Measurements from ENCODE around the gene MINDY4. TPM values are rescaled to one million over a fixed set of nuclear protein-coding genes. Genes with fewer than 3 reads are reported as not detected.

Gene MINDY4
- total RNA-seq, 1 donor from 2014 or later, result 5.3 TPM

- DNase-seq (ENCODE audit: low read depth), result no peak
- H3K27me3 ChIP-seq (ENCODE audit: control insufficient read depth, insufficient read depth, low read length), result no peaks in the 10 kb centered on the region
- H3K36me3 ChIP-seq (ENCODE audit: control insufficient read depth, insufficient read depth, low read length), result no peaks in the 10 kb centered on the region
- TF ChIP-seq CTCF (IDR thresholded peaks at IDR 0.05; ENCODE audit: insufficient read depth, low read length, poor library complexity, severe bottlenecking), result no peak
- no peak overlapping the region for H3K4me3 ChIP-seq (ENCODE audit: low read depth, low read length)
These were observed 153.9 kb downstream of the MINDY4 start for GRCh38 chr7:30925117-30925516.

DNA sequence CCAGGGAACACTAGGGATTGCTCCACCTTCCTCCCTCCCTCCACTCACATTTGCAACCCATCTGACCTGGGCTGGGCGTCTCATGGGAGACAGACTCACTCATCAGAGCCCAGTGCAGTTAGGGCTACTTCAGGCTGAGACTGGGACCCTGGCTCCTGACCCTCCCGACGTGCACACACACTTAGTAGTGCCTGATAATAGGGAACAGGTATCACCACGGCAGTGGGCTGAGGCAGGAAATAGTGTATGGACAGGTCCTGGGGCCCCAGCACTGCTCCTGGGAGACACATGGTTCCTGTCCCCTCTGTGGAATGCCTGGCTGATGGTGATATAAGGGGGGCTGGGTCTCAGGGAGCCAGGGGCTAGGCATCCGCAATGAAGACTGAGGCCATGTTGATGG is 154.7 kb downstream of the MINDY4 start:
- no peaks in the 10 kb centered on the region for H3K27me3 ChIP-seq (ENCODE audit: control insufficient read depth, insufficient read depth, low read length)
- TF ChIP-seq CTCF (IDR thresholded peaks at IDR 0.05; ENCODE audit: insufficient read depth, low read length, poor library complexity, severe bottlenecking), result no peak
- H3K36me3 ChIP-seq (ENCODE audit: control insufficient read depth, insufficient read depth, low read length), result no peaks in the 10 kb centered on the region
- no peak overlapping the region for H3K4me3 ChIP-seq (ENCODE audit: low read depth, low read length)
- no peak for DNase-seq (ENCODE audit: low read depth)

- DNase-seq (ENCODE audit: low read depth), result no peak
- Histone ChIP-seq H3K4me3 (ENCODE audit: low read depth, low read length) (no peak overlapping the region), H3K27me3 (ENCODE audit: control insufficient read depth, insufficient read depth, low read length) (no peaks in the 10 kb centered on the region), H3K36me3 (ENCODE audit: control insufficient read depth, insufficient read depth, low read length) (no peaks in the 10 kb centered on the region)
- no peak for TF ChIP-seq CTCF (IDR thresholded peaks at IDR 0.05; ENCODE audit: insufficient read depth, low read length, poor library complexity, severe bottlenecking)
These were observed 155.1 kb downstream of the MINDY4 start for GRCh38 chr7:30926313-30926712.

GRCh38 chr7:30927040-30927439 is 155.8 kb downstream of the MINDY4 start:
- DNase-seq (ENCODE audit: low read depth), result no peak
- TF ChIP-seq CTCF (IDR thresholded peaks at IDR 0.05; ENCODE audit: insufficient read depth, low read length, poor library complexity, severe bottlenecking), result no peak
- no peak overlapping the region for H3K4me3 ChIP-seq (ENCODE audit: low read depth, low read length)
- no peaks in the 10 kb centered on the region for H3K36me3 ChIP-seq (ENCODE audit: control insufficient read depth, insufficient read depth, low read length)
- H3K27me3 ChIP-seq (ENCODE audit: control insufficient read depth, insufficient read depth, low read length), result no peaks in the 10 kb centered on the region

- Histone ChIP-seq H3K4me3 (ENCODE audit: low read depth, low read length) (no peak overlapping the region), H3K27me3 (ENCODE audit: control insufficient read depth, insufficient read depth, low read length) (no peaks in the 10 kb centered on the region), H3K36me3 (ENCODE audit: control insufficient read depth, insufficient read depth, low read length) (no peaks in the 10 kb centered on the region)
- DNase-seq (ENCODE audit: low read depth), result no peak
- TF ChIP-seq CTCF (IDR thresholded peaks at IDR 0.05; ENCODE audit: insufficient read depth, low read length, poor library complexity, severe bottlenecking), result no peak
These were observed 156.3 kb downstream of the MINDY4 start for GRCh38 chr7:30927559-30927958.

DNA sequence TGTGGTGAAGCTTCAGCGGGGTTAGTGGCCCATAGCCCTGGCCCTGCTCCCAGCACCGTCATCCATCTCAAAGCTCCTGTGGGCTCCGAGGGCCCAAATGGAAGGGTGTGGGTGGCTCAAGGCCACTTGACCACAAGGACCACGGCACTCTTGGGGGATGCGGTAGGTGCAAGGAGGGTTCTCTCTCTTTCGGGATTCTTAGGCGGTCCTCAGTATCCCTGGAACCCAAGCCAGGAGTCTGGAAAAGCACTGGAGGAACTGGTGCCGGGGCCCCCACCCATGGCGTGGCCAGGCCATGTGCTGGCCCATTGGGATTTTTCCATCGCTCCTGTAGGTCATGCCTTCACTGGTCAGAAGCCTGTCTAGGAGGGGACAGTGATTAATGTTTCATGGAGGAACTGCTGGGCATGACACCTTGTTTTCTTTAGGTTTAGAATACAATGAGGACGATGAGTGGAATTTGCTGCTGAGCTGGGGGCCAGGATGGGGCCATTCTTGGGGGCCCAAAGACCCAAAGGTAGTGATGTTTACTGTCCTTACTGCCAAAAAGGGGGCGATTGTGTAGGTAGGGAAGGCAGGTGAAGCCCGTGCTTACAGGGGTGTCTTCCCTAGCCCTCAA is 157.1 kb downstream of the MINDY4 start:
- Histone ChIP-seq H3K4me3 (ENCODE audit: low read depth, low read length) (no peak overlapping the region), H3K36me3 (ENCODE audit: control insufficient read depth, insufficient read depth, low read length) (no peaks in the 10 kb centered on the region), H3K27me3 (ENCODE audit: control insufficient read depth, insufficient read depth, low read length) (no peaks in the 10 kb centered on the region)
- TF ChIP-seq CTCF (IDR thresholded peaks at IDR 0.05; ENCODE audit: insufficient read depth, low read length, poor library complexity, severe bottlenecking), result no peak
- no peak for DNase-seq (ENCODE audit: low read depth)
